ENCODE measurements around the gene ADRA2C.

The ADRA2C gene

GRCh38 chr4:3733195-3733594, 33.0 kb upstream of the ADRA2C start:
- no peak for DNase-seq (ENCODE audit: low spot score)

GRCh38 chr4:3735196-3735595, 31.0 kb upstream of the ADRA2C start:
- DNase-seq (ENCODE audit: low spot score) = no peak

DNA sequence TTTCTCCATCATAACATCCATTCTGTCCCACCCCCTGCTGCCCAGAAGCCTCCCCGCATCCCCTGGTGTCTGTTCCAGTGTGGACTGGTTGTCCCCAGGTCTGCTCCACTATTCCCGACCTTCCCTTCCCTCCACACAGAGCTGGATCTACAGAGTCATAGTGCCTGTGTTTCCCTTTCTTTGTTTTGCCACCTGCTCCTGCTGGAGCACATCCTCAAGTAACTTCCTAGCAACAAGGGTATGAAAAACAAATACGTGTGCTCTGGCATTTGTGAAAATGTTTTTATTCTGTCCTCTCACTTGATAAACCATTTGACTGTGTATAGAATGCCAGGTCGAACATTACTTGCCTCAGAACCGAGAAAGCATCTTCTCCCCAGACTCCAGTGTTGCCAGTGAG, 29.9 kb upstream of the ADRA2C start:
- no peak for DNase-seq (ENCODE audit: low spot score)

DNA sequence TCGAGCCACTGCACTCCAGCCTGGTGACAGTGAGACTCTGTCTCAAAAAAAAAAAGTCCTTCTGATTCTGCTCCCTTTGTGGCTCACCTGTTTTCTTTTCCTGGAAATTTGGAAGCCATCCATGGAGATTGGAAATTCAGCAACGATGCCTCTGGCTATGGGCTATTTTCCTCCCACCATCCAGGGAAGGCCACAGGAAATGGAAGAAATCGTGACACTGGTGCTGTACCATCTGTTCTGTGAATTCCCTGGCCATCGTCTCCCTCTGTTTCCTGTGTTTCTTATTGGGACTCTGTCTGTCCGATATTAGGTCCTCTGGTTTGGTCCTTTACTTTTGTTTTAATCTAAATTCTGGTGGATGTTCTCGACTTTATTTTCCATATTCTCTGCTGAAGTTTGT, 29.4 kb upstream of the ADRA2C start:
- DNase-seq (ENCODE audit: low spot score) = no peak

- DNase-seq (ENCODE audit: low spot score) = no peak
Measured at GRCh38 chr4:3739577-3739976, 26.6 kb upstream of the ADRA2C start.

DNA sequence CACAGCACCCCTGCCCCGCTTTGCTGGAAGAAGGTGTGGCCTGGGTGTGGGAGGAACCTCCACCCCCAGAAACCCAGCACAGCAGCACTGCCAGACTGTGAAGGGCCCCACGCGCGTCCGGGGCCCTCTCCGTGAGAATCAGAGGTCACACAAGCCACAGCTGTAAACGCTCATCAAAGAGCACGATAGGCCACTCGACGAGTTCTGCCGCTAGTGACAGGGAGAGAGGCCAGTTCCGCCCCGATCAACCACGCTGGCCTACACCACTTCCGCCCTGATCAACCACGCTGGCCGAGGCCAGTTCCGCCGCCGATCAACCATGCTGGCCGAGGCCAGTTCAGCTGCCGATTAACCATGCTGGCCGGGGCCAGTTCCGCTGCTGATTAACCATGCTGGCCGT, 25.9 kb upstream of the ADRA2C start:
- no peak for DNase-seq (ENCODE audit: low spot score)

- no peak for DNase-seq (ENCODE audit: low spot score)
Measured at GRCh38 chr4:3741217-3742011, 24.8 kb upstream of the ADRA2C start.

DNA sequence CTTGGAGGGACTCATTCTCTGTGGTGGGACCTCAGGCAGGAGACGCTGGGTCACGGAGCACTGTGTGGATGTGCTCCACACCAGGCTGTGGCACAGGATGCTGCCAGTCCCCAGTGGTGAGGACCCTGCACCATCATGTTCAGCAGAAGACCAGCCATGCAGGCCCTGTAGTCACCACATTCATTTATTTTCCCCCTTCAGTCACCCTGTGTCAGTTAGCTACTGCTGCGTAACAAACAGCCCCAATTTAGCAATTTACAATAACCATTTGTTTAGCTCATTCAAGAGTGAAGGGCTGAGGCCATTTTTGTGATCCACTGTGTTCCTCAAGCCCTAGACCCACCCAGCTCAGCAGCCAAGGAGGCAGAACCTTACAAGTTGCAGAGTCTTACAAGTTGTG, 23.6 kb upstream of the ADRA2C start:
- DNase-seq (ENCODE audit: low spot score) = no peak

DNA sequence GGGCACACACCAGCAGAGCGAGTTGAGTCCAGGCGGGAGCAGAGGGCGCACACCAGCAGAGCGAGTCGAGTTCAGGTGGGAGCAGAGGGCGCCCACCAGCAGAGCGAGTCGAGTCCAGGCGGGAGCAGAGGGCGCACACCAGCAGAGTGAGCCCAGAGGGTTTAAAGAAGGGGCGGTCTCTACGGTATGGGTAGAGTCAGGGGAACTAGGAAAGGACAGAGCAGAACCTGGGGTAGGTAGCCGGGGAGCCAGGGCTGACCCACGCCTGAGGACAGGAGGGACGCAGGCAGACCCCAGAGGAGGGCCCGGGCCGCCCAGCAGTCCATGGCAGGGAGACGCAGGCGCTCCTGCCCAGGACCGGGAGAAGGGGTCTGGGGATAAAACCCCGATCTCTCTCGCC, 22.0 kb upstream of the ADRA2C start:
- no peak for DNase-seq (ENCODE audit: low spot score)

DNA sequence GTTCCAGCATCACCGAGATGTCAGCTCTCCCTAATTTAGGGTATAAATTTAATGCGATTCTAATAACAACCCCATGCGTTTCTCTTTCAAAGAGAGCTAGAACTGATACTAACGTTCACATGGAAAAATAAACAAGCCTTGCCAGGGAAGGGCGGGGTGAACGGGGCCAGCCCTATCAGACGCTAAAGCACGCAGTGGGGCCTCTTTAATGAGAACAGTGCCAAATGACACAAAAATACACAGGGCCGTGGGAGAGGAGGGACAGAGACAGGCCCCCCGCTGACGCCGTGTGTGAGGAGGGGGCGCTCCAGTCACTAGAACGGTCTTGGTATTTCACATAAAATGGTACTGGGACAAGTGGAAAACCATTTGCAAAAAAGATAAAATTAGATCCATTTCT, 21.3 kb upstream of the ADRA2C start:
- DNase-seq (ENCODE audit: low spot score) = no peak

DNA sequence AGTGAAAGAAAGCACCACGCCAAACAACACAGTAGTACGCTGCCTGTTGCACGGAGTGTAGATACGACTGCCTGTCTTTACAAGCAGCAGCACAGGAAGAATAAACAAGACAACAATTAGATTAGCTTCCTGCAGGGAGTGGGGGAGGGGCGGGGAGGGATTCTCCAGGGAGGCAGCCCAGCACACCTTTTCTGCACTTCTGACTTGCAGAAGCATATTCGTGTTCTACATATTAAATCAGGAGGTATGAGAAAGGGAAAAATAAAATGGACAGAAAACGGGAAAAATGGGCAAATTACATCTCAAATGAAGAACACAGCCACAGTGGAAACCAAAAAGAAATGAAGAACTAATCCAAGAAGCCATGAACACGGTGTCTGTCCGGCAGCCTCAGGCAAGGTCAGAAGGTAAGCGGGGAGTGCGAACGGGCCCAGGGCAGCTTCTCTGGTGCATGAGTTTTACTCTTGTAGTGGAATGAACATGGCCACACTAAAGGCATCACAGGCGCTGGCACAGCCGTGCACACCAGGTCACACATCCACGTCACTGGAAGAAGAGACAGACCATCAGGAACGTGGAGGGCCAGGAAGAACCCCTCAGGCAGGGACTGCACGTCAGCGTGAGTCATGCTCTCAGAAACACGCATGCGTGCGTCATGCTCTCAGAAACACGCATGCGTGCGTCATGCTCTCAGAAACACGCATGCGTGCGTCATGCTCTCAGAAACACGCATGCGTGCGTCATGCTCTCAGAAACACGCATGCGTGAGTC, 20.1 kb upstream of the ADRA2C start:
- no peak for DNase-seq (ENCODE audit: low spot score)

DNA sequence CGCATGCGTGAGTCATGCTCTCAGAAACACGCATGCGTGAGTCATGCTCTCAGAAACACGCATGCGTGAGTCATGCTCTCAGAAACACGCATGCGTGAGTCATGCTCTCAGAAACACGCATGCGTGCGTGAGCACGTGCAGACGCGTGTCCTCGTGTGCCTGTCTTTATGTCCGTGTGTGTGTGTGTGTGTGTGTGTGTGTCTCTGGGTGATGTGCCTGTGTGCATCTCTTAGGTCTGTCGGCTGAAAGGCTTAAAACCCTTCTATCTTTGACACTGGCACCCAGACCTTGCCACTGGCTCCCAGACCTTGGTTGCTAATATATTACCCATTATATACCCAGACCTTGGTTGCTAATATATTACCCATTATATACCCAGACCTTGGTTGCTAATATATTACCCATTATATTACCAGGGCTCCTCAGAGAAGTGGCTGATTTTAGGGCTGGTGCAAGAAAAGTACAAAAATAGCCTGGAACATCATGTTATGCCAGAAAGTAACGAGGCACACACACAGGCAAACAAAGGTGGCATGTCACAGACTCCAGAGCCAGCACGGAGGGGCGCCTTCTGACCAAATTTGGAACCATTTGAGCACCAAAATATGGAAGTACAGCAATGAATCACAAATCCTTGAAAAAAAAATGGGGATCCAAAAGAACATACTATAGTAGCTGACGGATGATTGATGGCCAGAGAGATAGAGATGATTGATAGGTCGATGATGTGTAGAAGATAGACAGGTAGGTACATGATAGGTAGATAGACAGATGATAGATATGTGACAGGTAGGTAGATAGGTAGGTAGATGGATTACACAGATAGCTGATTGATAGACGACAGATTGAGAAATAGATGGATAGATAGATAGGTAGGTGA, 19.2 kb upstream of the ADRA2C start:
- DNase-seq (ENCODE audit: low spot score) = no peak

- DNase-seq (ENCODE audit: low spot score) = no peak
Measured at GRCh38 chr4:3747581-3747904, 18.6 kb upstream of the ADRA2C start.

GRCh38 chr4:3748136-3748898, 17.9 kb upstream of the ADRA2C start:
- DNase-seq (ENCODE audit: low spot score) = no peak

DNA sequence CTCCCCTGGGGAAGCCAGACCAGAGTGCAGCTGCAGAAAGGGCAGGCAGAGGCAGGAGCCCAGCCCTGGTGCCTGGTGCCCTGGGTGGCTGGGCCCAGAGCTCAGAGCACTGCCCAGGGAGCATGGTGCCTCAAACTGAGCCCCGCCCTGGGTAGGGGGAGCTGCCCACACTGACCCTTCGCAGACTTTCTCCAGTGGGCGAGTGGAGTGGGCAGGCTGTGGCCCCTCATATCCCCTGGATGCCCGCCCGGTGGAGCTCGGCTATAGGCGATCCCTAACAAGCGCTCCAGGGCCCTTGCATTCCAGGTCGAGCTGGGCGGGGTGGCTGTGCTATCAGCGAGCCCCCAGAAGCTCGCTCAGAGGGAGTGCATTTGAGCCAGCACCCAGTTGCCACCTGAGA, 17.1 kb upstream of the ADRA2C start:
- DNase-seq (ENCODE audit: low spot score) = no peak

DNA sequence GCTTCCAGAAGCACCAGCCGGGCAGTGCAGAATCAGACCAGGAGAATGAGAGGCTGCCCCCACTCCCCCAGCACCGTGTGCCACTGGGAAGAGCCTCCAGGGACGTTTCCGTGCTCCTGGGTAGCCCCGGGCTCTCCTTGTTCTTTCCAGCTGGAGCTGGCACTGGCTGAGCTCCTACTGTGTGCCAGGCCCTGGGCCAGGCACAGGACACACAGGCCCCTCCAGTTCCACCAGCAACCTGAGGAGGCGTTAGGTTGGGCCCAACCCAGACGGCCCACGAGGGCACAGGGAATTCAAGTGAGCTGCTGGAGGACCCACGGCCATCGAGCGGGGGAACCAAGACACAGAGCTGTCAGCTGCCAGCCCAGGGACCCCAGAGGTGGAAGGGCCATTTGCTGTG, 15.9 kb upstream of the ADRA2C start:
- no peak for DNase-seq (ENCODE audit: low spot score)

DNA sequence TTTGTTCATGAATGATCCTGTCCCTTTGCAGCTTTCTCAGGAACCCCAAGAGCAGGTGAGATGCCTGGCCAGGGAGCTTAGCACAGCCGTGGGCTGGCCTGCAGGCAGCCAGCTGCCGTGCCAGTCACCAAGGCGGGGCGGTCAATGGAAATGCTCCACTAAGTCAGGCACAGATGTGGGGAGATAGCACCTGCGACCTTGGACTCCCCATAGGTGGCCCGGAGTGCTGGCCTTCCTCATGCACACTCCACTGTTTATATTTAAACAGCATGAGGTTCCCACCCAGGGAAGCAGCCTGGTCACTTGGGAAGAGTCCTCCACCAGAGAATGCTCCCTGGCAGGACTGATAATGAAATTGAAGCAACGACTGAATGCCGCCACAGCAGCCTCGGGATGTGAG, 14.2 kb upstream of the ADRA2C start:
- no peak for DNase-seq (ENCODE audit: low spot score)

- no peak for DNase-seq (ENCODE audit: low spot score)
Measured at GRCh38 chr4:3753726-3754412, 12.3 kb upstream of the ADRA2C start.

- no peak for DNase-seq (ENCODE audit: low spot score)
Measured at GRCh38 chr4:3756343-3757059, 9.7 kb upstream of the ADRA2C start.

- DNase-seq (ENCODE audit: low spot score) = no peak
Measured at GRCh38 chr4:3759236-3759635, 6.9 kb upstream of the ADRA2C start.

DNA sequence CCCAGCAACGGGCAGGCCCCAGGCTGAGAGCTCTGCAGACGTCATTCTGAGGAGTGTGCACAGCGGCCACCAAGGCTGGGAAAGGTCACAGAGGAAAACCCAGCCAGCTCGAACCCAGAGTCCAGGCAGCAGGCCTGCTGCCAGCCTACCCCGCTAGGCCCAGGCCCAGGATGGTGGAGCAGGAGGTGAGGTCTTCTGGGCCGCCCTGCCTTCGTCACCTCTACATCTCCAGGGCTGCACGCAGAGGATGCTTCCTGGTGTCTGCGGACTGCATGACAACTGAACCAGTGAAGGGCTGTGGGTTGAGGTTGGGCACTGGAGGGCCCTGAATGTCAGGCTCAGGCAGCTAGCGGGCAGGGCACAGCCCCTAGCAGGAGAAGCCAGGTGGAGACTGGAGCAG, 5.8 kb upstream of the ADRA2C start:
- no peak for DNase-seq (ENCODE audit: low spot score)

Data from hematopoietic multipotent progenitor cell treated with erythropoietin and hydrocortisone succinate and interleukin-3 and kit ligand, for 17 days (in vitro differentiated cells).